ENCODE data around the gene SUFU.

- TF ChIP-seq POLR2A (IDR thresholded peaks at IDR 0.05; ENCODE audit: low read depth, low read length) (no peak), TAF1 (IDR thresholded peaks at IDR 0.05; ENCODE audit: borderline replicate concordance, low read depth, low read length) (no peak), POLR2AphosphoS5 (IDR thresholded peaks at IDR 0.05; ENCODE audit: low read depth, low read length) (no peak)
Measured at GRCh38 chr10:102524746-102525145, 21.0 kb downstream of the SUFU start.
